ENCODE data around the gene CHRNB4.

DNA sequence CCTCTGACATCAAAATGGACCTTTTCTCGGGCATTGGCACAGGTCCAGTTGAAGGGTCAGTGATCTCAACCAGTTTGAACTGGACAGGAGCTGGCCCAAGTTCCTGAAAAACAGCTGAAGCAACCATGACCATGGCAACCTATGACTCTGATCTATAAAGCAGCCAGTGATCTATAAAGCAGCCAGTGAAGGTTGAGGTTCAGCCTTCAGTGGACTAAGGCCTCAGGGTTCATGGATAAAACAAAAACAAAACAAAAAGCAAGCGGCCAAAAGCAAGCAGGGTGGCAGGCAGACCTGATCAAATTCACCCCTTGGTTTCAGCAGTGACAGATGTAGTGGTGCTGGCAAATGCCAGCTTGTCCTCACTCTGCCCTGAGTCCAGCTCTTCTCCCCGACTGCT is 10.0 kb upstream of the CHRNB4 start:
- TF ChIP-seq RBBP5 (conservative IDR thresholded peaks at IDR 0.05) (no peak), BCL11A (IDR thresholded peaks at IDR 0.05; ENCODE audit: low read depth, low read length) (no peak)
- TF ChIP-seq, protein P1, sequence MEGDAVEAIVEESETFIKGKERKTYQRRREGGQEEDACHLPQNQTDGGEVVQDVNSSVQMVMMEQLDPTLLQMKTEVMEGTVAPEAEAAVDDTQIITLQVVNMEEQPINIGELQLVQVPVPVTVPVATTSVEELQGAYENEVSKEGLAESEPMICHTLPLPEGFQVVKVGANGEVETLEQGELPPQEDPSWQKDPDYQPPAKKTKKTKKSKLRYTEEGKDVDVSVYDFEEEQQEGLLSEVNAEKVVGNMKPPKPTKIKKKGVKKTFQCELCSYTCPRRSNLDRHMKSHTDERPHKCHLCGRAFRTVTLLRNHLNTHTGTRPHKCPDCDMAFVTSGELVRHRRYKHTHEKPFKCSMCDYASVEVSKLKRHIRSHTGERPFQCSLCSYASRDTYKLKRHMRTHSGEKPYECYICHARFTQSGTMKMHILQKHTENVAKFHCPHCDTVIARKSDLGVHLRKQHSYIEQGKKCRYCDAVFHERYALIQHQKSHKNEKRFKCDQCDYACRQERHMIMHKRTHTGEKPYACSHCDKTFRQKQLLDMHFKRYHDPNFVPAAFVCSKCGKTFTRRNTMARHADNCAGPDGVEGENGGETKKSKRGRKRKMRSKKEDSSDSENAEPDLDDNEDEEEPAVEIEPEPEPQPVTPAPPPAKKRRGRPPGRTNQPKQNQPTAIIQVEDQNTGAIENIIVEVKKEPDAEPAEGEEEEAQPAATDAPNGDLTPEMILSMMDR (IDR thresholded peaks at IDR 0.05 in 2 of 3, conservative IDR thresholded peaks at IDR 0.05 in 1 of 3; ENCODE audit: control insufficient read depth in 2 of 3, extremely low read depth in 1 of 3, insufficient read depth in 1 of 3, low read depth in 3 of 3, low read length in 3 of 3), result no peak
